NCI-H2029 (cell line): Measurements from ENCODE around the gene HCST.
"Not testable (repeated sequence)": the region's sequence is repeated elsewhere in the genome, so short reads cannot be mapped to it uniquely, and the experiment has no call there.

ENCODE experiments used
- DNase-seq: peaks from one replicate; lab custom pipeline; 2025; lab: John Stamatoyannopoulos, UW

The HCST gene

DNA sequence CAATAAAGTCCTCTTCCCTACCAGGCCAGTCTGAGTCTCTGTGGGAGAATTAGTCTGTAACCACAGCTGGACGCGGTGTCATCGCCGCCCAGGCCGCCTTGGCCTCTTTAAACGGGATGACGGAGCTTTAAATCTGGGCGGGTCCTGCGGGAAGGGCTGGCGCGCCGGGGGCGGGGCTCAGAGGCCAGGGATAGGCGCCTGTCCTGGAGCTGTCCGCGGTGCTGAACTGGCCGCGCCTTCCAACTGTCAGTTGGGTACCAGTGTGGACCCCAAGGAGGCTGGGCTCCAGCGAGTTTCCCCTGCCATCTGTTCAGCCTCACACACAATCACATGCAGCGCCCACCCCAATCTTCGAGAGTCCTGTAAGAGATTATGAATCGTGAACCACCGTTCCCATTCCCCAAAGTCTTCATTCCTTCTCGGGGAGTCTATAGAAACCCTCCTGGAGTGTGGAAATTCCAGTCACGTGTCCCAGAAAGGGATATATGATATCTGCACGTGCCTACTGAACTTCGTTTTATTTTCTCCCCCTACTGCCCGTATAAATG is 22.5 kb upstream of the HCST start:
- DNase-seq = peak; percentile 79

DNA sequence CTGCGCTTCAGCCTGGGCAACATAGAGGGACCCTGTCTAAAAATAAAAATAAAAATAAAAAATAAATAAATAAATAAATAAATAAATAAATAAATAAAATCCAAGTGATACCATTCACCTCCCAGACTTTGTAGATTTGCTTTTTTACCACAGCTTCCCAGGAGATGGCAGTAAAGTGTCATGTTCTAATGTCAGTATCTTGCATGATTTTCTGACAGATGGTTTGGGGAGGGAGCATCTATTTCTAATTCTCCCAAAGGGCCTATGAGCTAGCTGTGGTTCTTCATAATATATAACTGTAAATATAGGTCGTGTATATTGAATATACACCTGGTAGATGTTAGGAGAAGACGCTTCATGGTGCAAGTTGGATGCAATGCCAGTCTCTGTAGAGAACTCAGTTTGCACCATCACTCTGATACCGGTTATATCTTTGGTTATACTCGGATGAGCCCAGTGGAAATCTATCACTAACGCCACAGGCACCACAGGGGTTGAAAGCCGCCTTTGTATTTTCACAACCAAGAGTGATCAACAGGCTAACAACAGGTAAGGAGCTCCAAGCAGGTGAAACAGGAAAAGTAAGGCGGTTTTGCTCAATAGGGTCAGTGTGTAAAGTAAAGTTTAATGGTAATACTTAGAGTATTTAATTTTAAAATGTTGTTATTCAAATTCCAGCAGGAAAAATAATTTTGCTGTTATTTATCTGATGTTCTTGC is 20.1 kb upstream of the HCST start:
- DNase-seq = peak; percentile 56

DNA sequence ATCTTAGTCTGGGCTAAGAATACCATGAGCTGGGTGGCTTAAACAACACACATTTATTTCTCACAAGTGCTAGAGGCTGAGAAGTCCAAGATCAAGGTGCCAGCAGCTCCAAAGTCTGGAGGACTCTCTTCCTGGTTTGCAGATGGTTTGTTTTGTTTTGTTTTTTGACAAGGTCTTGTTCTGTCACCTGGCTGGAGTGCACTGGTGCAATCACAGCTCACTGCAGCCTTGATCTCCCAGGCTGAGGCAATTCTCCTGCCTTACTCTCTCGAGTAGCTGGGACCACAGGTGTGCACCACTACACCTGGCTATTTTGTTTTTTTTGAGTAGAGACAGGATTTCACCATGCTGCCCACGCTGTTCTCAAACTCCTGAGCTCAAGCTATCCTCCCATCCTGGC is 18.4 kb upstream of the HCST start:
- DNase-seq = no peak

DNA sequence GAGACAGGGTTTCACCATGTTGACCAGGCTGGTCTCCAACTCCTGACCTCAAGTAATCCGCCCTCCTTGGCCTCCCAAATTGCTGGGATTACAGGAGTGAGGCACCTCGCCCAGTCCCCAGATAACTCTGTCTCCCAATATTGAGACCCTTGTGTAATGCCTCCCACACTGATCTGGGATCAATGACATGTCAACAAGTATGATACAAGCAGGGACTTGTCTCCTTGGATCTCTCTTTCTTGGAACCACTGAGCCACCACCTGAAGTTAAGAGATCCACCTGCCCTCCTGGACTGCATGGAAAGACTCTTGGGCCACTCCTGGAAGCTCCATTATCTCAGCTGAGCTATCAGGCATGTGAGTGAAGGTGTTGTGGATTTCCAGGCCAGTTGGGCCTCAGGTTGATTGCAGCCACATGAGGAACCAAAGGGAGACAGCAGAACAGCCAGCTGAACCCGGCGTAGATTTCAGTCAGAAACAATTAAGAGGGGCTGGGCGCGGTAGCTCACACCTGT is 17.0 kb upstream of the HCST start:
- no peak for DNase-seq

DNA sequence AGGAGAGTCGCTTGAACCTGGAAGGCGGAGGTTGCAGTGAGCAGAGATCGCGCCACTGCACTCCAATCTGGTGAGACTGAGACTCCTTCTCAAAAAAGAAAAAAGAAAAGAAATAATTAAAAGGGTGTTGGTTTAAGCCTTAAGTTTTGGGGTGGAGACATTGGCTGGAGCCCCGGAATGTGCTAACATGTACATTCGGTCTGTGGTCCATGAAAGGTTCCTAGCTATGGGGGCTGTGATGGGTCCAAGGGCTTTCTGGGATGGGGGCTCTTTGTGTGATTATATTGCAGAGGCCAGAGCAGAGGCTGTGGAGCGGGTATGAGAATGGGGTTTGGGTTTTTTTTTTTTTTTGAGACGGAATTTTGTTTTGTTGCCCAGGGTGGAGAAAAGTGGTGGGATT is 16.4 kb upstream of the HCST start:
- DNase-seq = no peak

DNA sequence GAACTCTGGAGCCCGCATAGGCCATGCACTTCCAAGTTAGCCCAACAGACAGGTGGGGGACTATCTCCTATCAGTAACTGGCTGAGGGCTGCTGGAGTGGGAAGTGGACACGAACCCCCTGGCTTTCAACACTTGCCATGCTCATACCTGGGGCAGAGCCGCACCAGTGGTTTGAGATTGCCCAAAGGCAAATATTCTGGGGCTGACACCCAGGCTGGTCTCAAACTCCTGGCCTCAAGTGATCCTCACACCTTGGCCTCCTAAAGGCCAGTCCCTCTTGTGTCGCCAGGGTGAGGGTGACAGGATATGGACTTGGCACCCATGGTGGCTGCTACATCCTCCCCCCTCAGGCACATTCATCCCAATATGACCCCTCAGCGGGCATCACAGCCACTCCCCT is 15.1 kb upstream of the HCST start:
- DNase-seq = no peak

DNA sequence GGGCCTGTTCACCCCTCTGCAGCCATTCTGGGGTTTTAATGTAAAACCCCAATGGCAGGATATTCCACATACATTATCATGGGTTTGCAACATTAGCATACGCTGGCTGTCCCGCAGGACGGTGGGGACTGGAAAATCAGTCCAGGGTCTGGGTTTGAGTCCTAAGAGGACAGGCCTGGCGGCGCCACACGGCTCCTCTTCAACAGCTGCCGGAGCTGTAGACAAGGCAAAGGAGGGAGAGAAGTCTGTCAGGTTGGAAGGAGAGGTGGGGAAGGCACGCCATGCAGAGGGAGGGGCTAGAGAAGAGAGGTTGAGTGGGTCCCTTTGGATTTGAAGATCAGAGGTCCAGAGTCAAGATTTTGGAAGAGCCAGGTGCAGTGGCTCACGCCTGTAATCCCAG is 13.9 kb upstream of the HCST start:
- DNase-seq = no peak

DNA sequence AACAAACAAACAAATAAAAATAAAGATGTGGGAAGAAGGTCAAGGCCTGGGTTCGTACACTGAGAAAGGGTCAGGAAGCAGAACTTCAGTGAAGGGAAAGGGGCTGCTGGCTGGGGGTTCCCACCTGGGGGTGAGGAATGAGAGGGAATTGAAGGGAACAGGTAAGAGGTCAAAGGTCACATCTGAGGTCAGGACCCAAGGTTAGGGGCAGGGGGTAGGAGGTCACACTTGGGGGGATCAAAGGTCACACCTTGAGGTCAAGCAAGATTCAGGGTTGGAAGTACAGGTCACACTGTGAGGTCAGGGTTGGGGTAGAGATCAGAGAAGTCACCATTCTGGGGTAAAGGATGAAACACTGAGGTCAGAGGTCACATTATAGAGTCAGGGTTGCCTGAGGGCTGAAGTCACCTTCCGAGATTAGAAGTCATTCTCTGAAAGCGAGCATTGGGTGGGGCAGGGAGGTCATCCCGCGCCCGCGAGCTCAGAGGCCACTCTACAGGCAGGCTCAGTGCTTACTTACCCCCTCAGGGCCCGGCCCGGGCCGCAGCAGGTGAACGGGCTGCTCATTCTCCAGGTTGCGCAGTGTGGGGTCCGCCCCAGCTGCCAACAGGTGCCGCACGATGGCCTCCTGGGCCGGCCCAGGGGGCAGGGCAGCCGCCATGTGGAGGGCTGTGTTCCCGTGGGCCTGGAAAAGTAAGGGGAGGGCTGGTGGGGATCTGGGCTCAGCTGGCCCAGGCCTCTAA is 12.8 kb upstream of the HCST start:
- DNase-seq = no peak

DNA sequence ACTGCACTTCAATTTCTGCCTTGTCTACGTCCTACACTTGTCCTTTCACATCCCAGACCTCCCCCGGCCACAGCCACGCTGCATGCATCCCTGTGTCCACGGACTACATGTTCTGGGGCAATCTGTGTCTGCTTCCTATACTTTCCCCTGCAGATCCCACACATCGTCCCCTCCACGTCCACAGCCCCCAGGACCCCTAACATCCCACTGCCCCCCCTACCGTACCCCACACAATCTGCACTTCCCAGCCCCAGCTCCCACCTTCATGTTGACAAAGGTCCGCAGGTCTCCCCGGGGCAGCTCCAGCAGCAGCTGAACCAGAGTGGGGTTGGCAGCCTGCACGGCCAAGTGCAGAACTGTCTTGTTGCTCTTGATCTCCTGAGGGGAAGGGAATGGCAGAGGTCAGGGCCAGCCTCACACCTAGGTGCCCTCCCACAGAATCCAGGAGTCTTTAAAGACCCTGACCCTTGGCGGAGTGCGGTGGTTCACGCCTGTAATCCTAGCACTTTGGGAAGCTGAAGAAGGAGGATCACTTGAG is 12.1 kb upstream of the HCST start:
- no peak for DNase-seq

DNA sequence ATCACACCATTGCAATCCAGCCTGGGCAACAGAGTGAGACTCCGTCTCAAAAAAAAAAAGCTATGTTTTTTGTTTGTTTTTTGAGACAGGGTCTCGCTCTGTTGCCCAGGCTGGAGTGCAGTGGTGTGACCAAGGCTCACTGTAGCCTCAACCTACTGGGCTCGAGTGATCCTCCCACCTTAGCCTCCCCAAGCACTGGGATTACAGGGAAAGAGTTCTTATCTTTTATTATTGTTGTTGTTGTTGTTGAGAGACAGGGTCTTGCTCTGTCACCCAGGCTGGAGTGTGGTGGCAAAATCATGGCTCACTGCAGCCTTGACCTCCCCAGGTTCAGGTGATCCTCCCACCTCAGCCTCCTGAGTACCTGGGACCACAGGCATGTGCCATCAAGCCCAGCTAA is 10.5 kb upstream of the HCST start:
- not testable (repeated sequence) for DNase-seq

DNA sequence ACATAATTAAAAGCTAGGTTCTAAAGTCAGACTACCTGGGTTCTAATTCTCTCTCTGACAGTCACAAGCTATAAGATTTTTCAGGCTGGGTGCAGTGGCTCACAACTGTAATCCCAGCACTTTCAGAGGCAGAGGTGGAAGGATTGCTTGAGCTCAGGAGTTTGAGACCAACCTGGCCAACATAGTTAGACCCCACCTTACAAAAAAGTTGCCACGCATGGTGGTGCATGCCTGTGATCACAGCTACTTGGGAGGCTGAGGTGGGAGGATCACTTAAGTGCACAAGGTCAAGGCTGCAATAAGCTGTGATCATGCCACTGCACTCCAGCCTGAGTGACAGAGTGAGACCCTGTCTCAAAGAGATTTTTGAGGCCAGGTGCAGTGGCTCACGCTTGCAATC is 8.0 kb upstream of the HCST start:
- DNase-seq = no peak

DNA sequence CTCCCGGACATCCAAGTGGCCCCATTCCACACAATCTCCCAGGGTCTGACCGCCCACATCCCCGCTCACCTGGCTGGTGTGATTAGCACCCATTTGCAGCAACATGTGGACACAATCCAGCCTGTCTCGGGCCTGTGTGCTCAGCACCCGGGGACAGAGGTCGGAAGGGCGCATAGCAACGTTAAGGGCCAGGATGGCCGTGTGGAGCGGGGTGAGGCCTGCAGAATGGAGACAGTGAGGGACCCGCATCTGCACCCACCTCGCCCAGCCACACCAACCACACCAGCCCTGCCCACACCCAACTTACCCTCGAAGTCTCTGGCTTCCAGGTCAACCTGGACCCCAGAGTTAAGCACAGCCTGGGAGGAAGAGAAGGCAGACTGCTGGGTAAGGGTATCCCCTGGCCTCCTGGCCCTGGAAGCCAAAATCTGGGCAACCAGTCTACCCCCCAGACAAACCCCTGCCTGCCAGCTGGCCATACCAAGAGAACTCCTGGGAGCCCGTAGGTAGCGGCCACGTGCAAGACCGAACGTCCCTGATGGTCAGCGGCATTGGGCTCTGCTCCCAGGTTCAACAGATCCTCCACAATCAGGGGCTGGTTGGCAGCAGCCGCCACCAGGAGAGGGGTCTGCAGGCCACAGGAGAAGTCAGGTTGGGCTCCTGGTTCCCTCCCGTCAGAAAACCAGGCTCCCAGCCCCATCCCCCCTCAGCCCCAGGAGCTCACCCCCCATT is 6.3 kb upstream of the HCST start:
- DNase-seq = no peak

DNA sequence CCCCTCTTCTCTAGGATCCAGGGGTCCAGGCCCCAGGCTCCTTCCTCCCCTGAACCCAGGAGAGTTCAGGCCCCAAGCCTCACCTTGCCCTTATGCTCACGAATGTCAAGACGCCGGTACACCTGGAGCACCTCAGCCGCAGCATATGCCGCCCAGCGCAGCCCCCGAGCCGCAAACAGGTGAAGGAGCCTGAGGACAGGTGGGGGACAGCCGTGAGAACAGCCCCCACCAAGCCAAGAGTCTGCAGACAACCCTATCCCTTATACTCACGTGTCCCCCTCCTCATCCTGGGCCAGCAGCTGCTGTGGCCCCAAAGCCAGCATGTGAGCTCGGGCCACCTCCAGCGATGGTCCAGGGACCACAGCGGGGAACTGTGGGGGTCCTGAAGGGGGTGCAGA is 5.7 kb upstream of the HCST start:
- DNase-seq = no peak

DNA sequence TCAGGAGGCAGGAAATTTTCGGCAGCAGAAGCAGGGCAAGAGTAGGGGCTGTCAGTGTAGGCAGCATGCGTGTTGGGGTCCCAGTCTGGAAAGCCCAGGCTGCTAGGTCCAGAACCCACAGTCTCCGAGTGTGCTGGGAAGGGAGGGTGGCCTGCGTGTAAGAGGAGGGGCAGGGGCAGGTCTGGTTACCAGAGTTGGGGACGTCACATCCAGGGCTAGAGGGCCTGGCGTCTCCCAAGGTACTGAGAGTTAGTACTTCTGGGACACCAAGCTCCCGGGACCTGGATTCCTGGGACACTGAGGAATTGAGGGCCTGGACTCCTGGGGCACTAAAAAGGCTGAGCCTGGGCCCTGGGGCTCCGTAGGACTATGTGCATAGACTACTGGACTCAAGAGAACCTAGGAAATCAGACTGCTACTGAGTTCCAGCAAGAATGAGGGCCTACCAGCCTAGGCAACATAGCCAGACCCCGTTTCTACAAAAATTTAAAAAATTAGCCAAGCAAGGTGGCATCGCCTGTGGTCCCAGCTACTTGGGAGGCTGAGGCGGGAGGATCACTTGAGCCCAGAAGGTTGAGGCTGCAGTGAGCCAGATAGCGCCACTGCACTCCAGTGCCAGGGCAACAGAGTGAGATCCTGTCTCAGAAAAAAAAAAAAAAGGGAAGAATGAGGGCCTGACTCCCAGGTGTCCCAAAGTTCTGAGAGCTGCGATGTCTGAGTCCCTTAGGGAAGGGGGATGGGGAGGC is 4.5 kb upstream of the HCST start:
- no peak for DNase-seq

DNA sequence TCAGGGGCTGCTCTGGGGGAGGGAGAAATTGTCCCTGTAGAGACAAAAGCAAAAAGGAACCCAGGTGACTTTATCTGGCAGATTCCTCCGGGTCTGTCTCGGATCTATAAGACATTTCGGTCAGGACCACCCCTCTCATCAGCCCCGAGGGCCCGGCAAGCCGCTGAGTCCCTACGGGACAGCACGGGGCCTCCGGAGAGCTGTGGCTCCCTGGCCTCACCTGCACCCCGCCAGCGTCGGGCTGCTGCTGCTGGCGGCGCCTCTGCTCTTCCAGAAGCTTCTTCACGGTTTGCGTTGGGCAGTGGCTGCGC is 3.9 kb upstream of the HCST start:
- no peak for DNase-seq

DNA sequence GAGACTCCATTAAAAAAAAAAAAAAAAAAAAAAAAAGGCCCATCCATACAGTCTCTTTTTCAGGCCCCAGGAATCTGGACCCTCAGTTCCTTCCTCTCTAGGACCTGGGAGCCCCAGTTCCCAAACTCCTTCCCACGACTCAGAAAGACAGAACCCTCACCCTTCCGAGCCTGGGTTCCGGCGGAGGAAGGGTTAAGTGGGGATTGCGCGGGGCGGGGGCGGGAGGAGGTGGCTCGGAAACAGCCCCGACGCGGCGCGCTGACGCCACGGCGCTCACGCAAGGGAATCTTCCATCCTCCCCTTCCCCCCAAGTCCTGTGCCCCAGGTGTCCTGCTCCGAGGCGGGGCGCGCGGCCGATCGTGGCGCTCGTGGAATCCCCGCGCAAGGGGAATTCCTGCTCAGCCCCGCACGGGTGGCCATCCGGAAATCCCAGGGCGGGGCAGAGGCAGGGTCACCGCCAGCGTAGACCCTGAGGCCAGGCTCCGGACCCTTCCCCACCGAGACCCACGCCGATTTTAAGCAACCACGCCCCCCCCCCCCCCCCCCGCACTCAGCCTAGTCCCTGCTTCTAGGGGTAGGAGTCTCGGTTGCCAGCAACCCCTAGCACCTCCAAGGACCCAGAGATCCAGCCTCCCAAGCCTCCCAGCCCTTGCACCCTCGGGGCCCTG is 2.6 kb upstream of the HCST start:
- peak; percentile 69 for DNase-seq

DNA sequence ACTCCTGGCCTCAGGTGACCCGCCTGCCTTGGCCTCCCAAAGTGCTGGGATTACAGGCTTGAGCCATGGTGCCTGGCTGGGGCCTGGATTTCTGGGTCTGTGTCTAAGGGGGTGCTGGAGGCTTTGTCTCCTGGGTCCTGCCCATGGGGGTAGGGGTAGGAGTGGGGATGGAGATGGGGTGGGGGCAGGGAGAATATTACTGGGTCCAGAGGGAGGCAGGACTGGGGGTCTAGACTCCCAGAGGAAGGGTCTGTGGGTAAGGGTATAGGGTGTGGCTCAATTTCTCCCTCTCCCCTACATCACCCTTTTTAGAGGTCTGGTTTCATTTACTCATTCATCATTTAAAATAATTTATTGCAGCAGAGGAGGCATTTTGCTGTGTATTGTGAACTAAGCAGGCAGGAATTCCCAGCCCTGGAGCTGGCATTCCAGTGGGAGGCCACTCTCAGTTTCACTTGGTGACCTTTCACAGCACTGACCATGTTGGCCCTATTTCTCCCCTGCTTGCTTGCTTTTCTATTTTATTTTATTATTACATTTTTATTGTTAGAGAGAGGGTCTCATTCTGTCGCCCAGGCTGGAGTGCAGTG is 1.2 kb upstream of the HCST start:
- no peak for DNase-seq

DNA sequence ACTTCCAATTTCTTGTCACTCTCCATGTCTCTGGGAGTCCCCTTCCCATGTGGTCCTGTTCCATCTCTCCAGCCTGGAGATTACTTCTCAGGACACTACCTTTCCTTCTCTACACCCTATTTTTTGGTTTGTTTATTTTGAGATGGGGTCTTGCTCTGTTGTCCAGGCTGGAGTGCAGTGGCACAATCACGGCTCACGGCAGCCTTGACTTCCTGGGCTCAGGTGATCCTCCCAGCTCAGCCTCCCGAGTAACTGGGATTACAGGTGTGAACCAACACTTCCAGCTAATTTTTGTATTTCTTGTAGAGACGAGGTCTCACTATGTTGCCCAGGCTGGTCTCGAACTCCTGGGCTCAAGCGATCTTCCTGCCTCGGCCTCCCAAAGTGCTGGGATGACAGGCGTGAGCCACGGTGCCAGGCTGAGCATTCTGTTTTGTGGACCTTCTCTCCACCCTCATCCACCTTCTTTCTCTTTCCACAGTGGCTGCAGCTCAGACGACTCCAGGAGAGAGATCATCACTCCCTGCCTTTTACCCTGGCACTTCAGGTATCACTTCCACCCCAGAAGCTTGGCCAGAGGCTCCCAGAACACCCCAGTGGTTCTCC is 644 bp downstream of the HCST start:
- DNase-seq = no peak

DNA sequence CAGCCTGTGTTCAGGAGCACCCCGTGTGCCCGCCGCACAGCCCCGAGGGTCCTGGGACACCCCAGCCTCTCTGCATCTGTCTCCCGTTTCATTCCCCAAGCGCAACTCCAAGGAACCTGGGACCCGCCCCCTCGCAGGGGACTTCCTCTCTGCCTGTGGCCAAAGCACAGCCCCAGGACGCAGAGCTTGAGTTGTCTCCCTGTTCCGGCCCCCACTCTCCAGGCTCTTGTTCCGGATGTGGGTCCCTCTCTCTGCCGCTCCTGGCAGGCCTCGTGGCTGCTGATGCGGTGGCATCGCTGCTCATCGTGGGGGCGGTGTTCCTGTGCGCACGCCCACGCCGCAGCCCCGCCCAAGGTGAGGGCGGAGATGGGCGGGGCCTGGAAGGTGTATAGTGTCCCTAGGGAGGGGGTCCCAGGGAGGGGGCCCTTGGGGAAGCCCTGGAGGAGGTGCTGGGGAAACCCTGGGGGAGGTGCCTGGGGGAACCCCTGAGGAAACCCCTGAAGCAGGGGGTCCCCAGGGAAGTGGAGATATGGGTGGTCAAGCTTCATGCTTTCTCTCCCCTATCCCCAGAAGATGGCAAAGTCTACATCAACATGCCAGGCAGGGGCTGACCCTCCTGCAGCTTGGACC is 1.3 kb downstream of the HCST start:
- peak; percentile 70 for DNase-seq
